ENCODE data around the gene MID1.

Gene MID1

GRCh38 chrX:10582945-10583344, 37.4 kb downstream of the MID1 start:
- no peaks in the 10 kb centered on the region for H3K36me3 ChIP-seq (replicated peaks; ENCODE audit: low read depth, low read length)
- H3K9ac ChIP-seq (ENCODE audit: low read length): no peak overlapping the region
- no peak overlapping the region for H3K4me2 ChIP-seq (ENCODE audit: low read length)
- no peaks in the 10 kb centered on the region for H3K9me3 ChIP-seq (ENCODE audit: insufficient read depth, low read length)
- H2AFZ ChIP-seq (ENCODE audit: low read depth, low read length): no peak overlapping the region
- no peaks in the 10 kb centered on the region for H3K79me2 ChIP-seq (ENCODE audit: low read length)
- H4K20me1 ChIP-seq (ENCODE audit: insufficient read depth, low read length): no peaks in the 10 kb centered on the region
- no peaks in the 10 kb centered on the region for H3K4me1 ChIP-seq (ENCODE audit: low read length)
- no peak overlapping the region for H3K4me3 ChIP-seq (ENCODE audit: low read length)
- no peak overlapping the region for H3K27ac ChIP-seq (ENCODE audit: low read length)
- TF ChIP-seq CTCF (IDR thresholded peaks at IDR 0.05; ENCODE audit: low read depth, low read length) (no peak), EZH2phosphoT487 (IDR thresholded peaks at IDR 0.05; ENCODE audit: low read depth) (no peak)
- no peaks in the 10 kb centered on the region for H3K27me3 ChIP-seq (ENCODE audit: low read depth, low read length)

GRCh38 chrX:10582215-10582733, 38.1 kb downstream of the MID1 start:
- H3K4me2 ChIP-seq (ENCODE audit: low read length): no peak overlapping the region
- H2AFZ ChIP-seq (ENCODE audit: low read depth, low read length): no peak overlapping the region
- H3K4me3 ChIP-seq (ENCODE audit: low read length): no peak overlapping the region
- H4K20me1 ChIP-seq (ENCODE audit: insufficient read depth, low read length): no peaks in the 10 kb centered on the region
- no peak overlapping the region for H3K9ac ChIP-seq (ENCODE audit: low read length)
- no peaks in the 10 kb centered on the region for H3K9me3 ChIP-seq (ENCODE audit: insufficient read depth, low read length)
- no peaks in the 10 kb centered on the region for H3K4me1 ChIP-seq (ENCODE audit: low read length)
- no peaks in the 10 kb centered on the region for H3K27me3 ChIP-seq (ENCODE audit: low read depth, low read length)
- TF ChIP-seq CTCF (IDR thresholded peaks at IDR 0.05; ENCODE audit: low read depth, low read length) (no peak), EZH2phosphoT487 (IDR thresholded peaks at IDR 0.05; ENCODE audit: low read depth) (no peak)
- H3K27ac ChIP-seq (ENCODE audit: low read length): no peak overlapping the region
- H3K79me2 ChIP-seq (ENCODE audit: low read length): no peaks in the 10 kb centered on the region
- H3K36me3 ChIP-seq (replicated peaks; ENCODE audit: low read depth, low read length): no peaks in the 10 kb centered on the region

GRCh38 chrX:10579112-10580011, 41.0 kb downstream of the MID1 start:
- Histone ChIP-seq H3K9me3 (ENCODE audit: insufficient read depth, low read length) (no peaks in the 10 kb centered on the region), H3K79me2 (ENCODE audit: low read length) (no peaks in the 10 kb centered on the region), H2AFZ (ENCODE audit: low read depth, low read length) (no peak overlapping the region), H3K27ac (ENCODE audit: low read length) (no peak overlapping the region), H3K4me1 (ENCODE audit: low read length) (no peaks in the 10 kb centered on the region), H3K36me3 (replicated peaks; ENCODE audit: low read depth, low read length) (no peaks in the 10 kb centered on the region), H4K20me1 (ENCODE audit: insufficient read depth, low read length) (no peaks in the 10 kb centered on the region), H3K4me3 (ENCODE audit: low read length) (no peak overlapping the region), H3K4me2 (ENCODE audit: low read length) (no peak overlapping the region), H3K9ac (ENCODE audit: low read length) (no peak overlapping the region), H3K27me3 (ENCODE audit: low read depth, low read length) (no peaks in the 10 kb centered on the region)
- TF ChIP-seq CTCF (IDR thresholded peaks at IDR 0.05; ENCODE audit: low read depth, low read length) (no peak), EZH2phosphoT487 (IDR thresholded peaks at IDR 0.05; ENCODE audit: low read depth) (no peak)

GRCh38 chrX:10578527-10578926, 41.9 kb downstream of the MID1 start:
- Histone ChIP-seq H3K36me3 (replicated peaks; ENCODE audit: low read depth, low read length) (no peaks in the 10 kb centered on the region), H2AFZ (ENCODE audit: low read depth, low read length) (no peak overlapping the region), H3K4me3 (ENCODE audit: low read length) (no peak overlapping the region), H3K27ac (ENCODE audit: low read length) (no peak overlapping the region), H3K4me1 (ENCODE audit: low read length) (no peaks in the 10 kb centered on the region), H3K4me2 (ENCODE audit: low read length) (no peak overlapping the region), H3K79me2 (ENCODE audit: low read length) (no peaks in the 10 kb centered on the region), H3K9me3 (ENCODE audit: insufficient read depth, low read length) (no peaks in the 10 kb centered on the region), H3K9ac (ENCODE audit: low read length) (no peak overlapping the region), H3K27me3 (ENCODE audit: low read depth, low read length) (no peaks in the 10 kb centered on the region), H4K20me1 (ENCODE audit: insufficient read depth, low read length) (no peaks in the 10 kb centered on the region)
- no peak for TF ChIP-seq EZH2phosphoT487 (IDR thresholded peaks at IDR 0.05; ENCODE audit: low read depth)
- TF ChIP-seq CTCF (IDR thresholded peaks at IDR 0.05; ENCODE audit: low read depth, low read length): no peak
